ENCODE results near the gene TDG. TPM values are rescaled to one million over a fixed set of nuclear protein-coding genes. Genes with fewer than 3 reads are reported as not detected.

The TDG gene
- total RNA-seq, 2 experiments from 2014 or later, result 39.4 to 55.3 TPM

DNA sequence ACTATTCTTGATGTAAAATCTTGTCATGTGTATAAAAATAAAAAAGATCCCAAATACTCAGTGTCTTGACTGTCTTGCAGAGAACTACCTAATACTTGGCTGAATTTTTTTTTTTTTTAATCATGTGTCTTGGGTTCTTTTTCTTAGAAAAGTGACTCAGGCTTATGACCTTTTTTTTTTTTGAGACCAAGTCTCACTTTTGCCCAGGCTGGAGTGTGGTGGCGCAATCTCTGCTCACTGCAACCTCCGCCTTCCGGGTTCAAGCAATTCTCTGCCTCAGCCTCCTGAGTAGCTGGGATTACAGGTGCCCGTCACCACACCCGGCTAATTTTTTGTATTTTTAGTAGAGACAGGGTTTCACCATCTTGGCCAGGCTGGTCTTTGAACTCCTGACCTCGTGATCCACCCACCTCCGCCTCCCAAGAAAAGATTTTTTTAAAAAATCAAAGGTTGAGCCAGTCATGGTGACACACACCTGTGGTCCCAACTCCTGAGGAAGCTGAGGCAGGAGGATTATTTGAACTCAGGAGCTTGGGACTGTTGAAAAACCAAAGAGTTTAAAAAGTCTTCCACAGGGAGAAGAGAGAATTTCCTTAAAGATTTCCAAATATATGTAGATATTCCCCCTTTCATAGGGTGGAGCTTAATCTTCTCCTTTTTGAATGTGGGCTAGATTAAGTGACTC lies 17.7 kb upstream of the TDG start:
- no peaks in the 10 kb centered on the region; the same call in 1 of the 2 replicates for H3K79me2 ChIP-seq (ENCODE audit: insufficient read depth, low read depth, low read length)
- no peaks in the 10 kb centered on the region for H3K4me1 ChIP-seq (ENCODE audit: insufficient read depth, low read length, poor library complexity, severe bottlenecking)
- ChIA-PET POLR2A (interaction anchor here (1.2 to 1.9 kb wide), 3 partner anchors 8 to 18 kb away, joined by 3 to 8 read pairs (median 3); partner anchors contain the start of gene TDG), CTCF (ENCODE audit: unreplicated experiment) (no interaction called here)
- no peaks in the 10 kb centered on the region for H3K9me3 ChIP-seq (ENCODE audit: low read length)
- H3K4me2 ChIP-seq (ENCODE audit: low read length), result no peak overlapping the region
- no peak overlapping the region for H3K4me3 ChIP-seq (ENCODE audit: low read depth, low read length, poor library complexity, severe bottlenecking)
- no peak overlapping the region for H3K27ac ChIP-seq (ENCODE audit: low read depth, low read length, poor library complexity, severe bottlenecking)
- H3K36me3 ChIP-seq (ENCODE audit: insufficient read depth, low read length), result peaks cover 100% of the 10 kb centered on the region
- intact Hi-C loops (cut with micrococcal nuclease; ENCODE audit: unreplicated experiment), result no loop called here
- H3K9me2 ChIP-seq (ENCODE audit: insufficient read depth, low read length), result no peaks in the 10 kb centered on the region
- no peak overlapping the region for H2AFZ ChIP-seq (ENCODE audit: low read length)
- no peak for TF ChIP-seq EZH2phosphoT487 (IDR thresholded peaks at IDR 0.05; ENCODE audit: borderline replicate concordance, low read depth, low read length)
- no TSS peak for BruUV-seq (replicated peaks)
- H4K20me1 ChIP-seq (ENCODE audit: insufficient read depth, low read length), result 0 out of 2 replicates have a peak, but pooled peaks cover 4% of the 10 kb centered on the region
- no peak for DNase-seq (ENCODE audit: low spot score)

DNA sequence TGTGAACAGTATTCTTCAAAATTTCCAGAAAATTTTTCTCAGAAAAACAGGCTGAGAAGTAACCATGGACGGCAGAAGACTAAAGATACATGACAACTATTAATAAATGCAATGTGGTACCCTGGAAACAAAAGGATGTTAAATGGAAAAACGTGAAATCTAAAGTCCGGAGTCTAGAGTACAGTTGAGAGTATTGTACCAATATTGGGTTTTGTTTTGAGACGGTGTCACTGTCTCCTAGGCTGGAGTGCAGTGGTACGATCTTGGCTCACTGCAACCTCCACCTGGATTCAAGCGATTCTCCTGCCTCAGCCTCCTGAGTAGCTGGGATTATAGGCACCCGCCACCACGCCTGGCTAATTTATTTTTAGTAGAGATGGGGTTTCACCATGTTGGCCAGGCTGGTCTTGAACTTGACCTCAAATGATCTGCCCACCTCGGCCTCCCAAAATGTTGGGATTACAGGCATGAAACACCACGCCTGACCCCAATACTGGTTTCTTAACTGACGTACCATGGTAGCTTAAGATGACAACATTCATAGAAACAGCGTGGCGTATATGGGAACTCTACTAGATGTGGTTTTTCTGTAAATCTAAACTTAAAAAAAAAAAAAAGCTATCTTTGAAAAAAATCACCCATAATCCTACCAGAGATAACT lies 16.8 kb upstream of the TDG start:
- no TSS peak for BruUV-seq (replicated peaks)
- Histone ChIP-seq H3K4me2 (ENCODE audit: low read length) (no peak overlapping the region), H3K4me3 (ENCODE audit: low read depth, low read length, poor library complexity, severe bottlenecking) (no peak overlapping the region), H3K36me3 (ENCODE audit: insufficient read depth, low read length) (peaks cover 100% of the 10 kb centered on the region), H3K9me2 (ENCODE audit: insufficient read depth, low read length) (no peaks in the 10 kb centered on the region), H2AFZ (ENCODE audit: low read length) (no peak overlapping the region), H4K20me1 (ENCODE audit: insufficient read depth, low read length) (0 out of 2 replicates have a peak, but pooled peaks cover 4% of the 10 kb centered on the region), H3K4me1 (ENCODE audit: insufficient read depth, low read length, poor library complexity, severe bottlenecking) (no peaks in the 10 kb centered on the region), H3K79me2 (ENCODE audit: insufficient read depth, low read depth, low read length) (peaks cover 4% of the 10 kb centered on the region; the same call in 1 of the 2 replicates), H3K9me3 (ENCODE audit: low read length) (no peaks in the 10 kb centered on the region), H3K27ac (ENCODE audit: low read depth, low read length, poor library complexity, severe bottlenecking) (no peak overlapping the region)
- POLR2A ChIA-PET, result interaction anchor here (0.6 to 1.9 kb wide), 7 partner anchors 8 to 66 kb away, joined by 3 to 8 read pairs (median 3); partner anchors contain the start of genes HSP90B1 and TDG
- TF ChIP-seq CTCF (conservative IDR thresholded peaks at IDR 0.05; ENCODE audit: low read length), result no peak
- no peak for TF ChIP-seq EZH2phosphoT487 (IDR thresholded peaks at IDR 0.05; ENCODE audit: borderline replicate concordance, low read depth, low read length)
- intact Hi-C loops (cut with micrococcal nuclease; ENCODE audit: unreplicated experiment), result no loop called here
- DNase-seq (ENCODE audit: low spot score), result no peak
- CTCF ChIA-PET (ENCODE audit: unreplicated experiment), result no interaction called here

GRCh38 chr12:103952497-103952896 lies 13.2 kb upstream of the TDG start:
- TF ChIP-seq CTCF (conservative IDR thresholded peaks at IDR 0.05; ENCODE audit: low read length), result no peak
- no peak for TF ChIP-seq EZH2phosphoT487 (IDR thresholded peaks at IDR 0.05; ENCODE audit: borderline replicate concordance, low read depth, low read length)
- no peak overlapping the region for H3K27ac ChIP-seq (ENCODE audit: low read depth, low read length, poor library complexity, severe bottlenecking)
- H3K9me3 ChIP-seq (ENCODE audit: low read length), result no peaks in the 10 kb centered on the region
- ChIA-PET CTCF (ENCODE audit: unreplicated experiment) (no interaction called here), POLR2A (interaction anchor here (1.0 to 1.2 kb wide), 2 partner anchors 10 kb away, joined by 3 to 4 read pairs; no protein-coding TSS in a partner anchor)
- H3K4me3 ChIP-seq (ENCODE audit: low read depth, low read length, poor library complexity, severe bottlenecking), result no peak overlapping the region
- intact Hi-C loops (cut with micrococcal nuclease; ENCODE audit: unreplicated experiment), result no loop called here
- H4K20me1 ChIP-seq (ENCODE audit: insufficient read depth, low read length), result no peaks in the 10 kb centered on the region
- BruUV-seq (replicated peaks), result no TSS peak
- H2AFZ ChIP-seq (ENCODE audit: low read length), result no peak overlapping the region
- H3K36me3 ChIP-seq (ENCODE audit: insufficient read depth, low read length), result peaks cover 73% of the 10 kb centered on the region
- peaks cover 6% of the 10 kb centered on the region for H3K4me1 ChIP-seq (ENCODE audit: insufficient read depth, low read length, poor library complexity, severe bottlenecking)
- DNase-seq (ENCODE audit: low spot score), result no peak
- H3K9me2 ChIP-seq (ENCODE audit: insufficient read depth, low read length), result no peaks in the 10 kb centered on the region
- H3K79me2 ChIP-seq (ENCODE audit: insufficient read depth, low read depth, low read length), result peaks cover 32% of the 10 kb centered on the region
- H3K4me2 ChIP-seq (ENCODE audit: low read length), result no peak overlapping the region

Data from OCI-LY7 (cell line).